Endothelial cell of umbilical vein (primary cell): ENCODE measurements around the gene ZNF10. TPM values are rescaled to one million over a fixed set of nuclear protein-coding genes. Genes with fewer than 3 reads are reported as not detected.

Experiments
- BruUV-seq: library from RNA; stranded (reverse); fragments of 400-500 nt; replicated peaks from 2 replicates; lab custom pipeline; 2021; lab: Mats Ljungman, UMichigan
- CTCF ChIA-PET: fragments of 300-600, 350-600 bp; sonication (Branson Sonifier 250); formaldehyde crosslinking; loops from one replicate; lab custom pipeline; 2021; ENCODE audit warnings: antibody characterized with exemption, inconsistent platforms; lab: Charles Lee
- POLR2A ChIA-PET: fragments of 300-600, 350-600 bp; sonication (Branson Sonifier 250); formaldehyde crosslinking; loops from one replicate; lab custom pipeline; 2021; ENCODE audit warnings: antibody characterized with exemption, inconsistent platforms; lab: Charles Lee
- DNase-seq: peaks from one replicate; pipeline ENCODE4 v3.0.0-alpha.2; 2011; ENCODE audit warnings: low read depth, low spot score
- FAIRE-seq: peaks from 2 replicates; lab custom pipeline; 2011; peaks lifted over from hg19 to GRCh38; lab: Jason Lieb, UNC
- H2AFZ ChIP-seq: 2 replicates; pipeline ENCODE4 v1.6.0; 2012; ENCODE audit warnings: low read depth, low read length, control low read depth, inconsistent platforms
- H3K27ac ChIP-seq: 2 replicates; pipeline ENCODE4 v1.5.1; 2011; ENCODE audit warnings: low read depth, mild to moderate bottlenecking, control low read depth, low read length, moderate library complexity; ENCODE audit not compliant: insufficient read depth
- H3K27me3 ChIP-seq, 2 experiments: 2 replicates each; pipeline versions ENCODE4 v1.6.0 to v1.6.1; 2011; ENCODE audit warnings: low read length in 2 of 2, mixed read lengths in 1 of 2; ENCODE audit not compliant: control insufficient read depth in 2 of 2, insufficient read depth in 2 of 2
- H3K36me3 ChIP-seq, 2 experiments: 2 replicates in 1 of 2; 3 replicates in 1 of 2; pipeline ENCODE4 v1.5.1; 2011; ENCODE audit warnings: low read length in 2 of 2, mild to moderate bottlenecking in 1 of 2, moderate library complexity in 1 of 2; ENCODE audit not compliant: control insufficient read depth in 2 of 2, insufficient read depth in 2 of 2; ENCODE audit errors: extremely low read depth in 1 of 2
- H3K4me1 ChIP-seq: 3 replicates; pipeline ENCODE4 v1.5.1; 2011; ENCODE audit warnings: mild to moderate bottlenecking, low read length; ENCODE audit not compliant: control insufficient read depth, insufficient read depth; ENCODE audit errors: extremely low read depth
- H3K4me2 ChIP-seq: 2 replicates; pipeline ENCODE4 v1.6.1; 2011; ENCODE audit warnings: low read length, control low read depth, mixed read lengths; ENCODE audit not compliant: insufficient read depth
- H3K4me3 ChIP-seq, 3 experiments: fragments of 200-600 bp in 1 of 3; sonication (generic), shearing (Covaris generic) in 1 of 3; replicated peaks in 1 of 3; 2 replicates each; pipeline ENCODE4 v1.5.1; 2011 to 2016; ENCODE audit warnings: control low read depth in 3 of 3, low read length in 3 of 3, mild to moderate bottlenecking in 2 of 3, inconsistent platforms in 1 of 3, low read depth in 1 of 3, moderate library complexity in 1 of 3; ENCODE audit not compliant: insufficient read depth in 1 of 3
- H3K79me2 ChIP-seq: 2 replicates; pipeline ENCODE4 v1.6.0; 2012; ENCODE audit warnings: low read length, inconsistent platforms; ENCODE audit not compliant: control insufficient read depth, insufficient read depth
- H3K9ac ChIP-seq: replicated peaks from 2 replicates; pipeline ENCODE3; 2011; ENCODE audit warnings: low read length, control low read depth; ENCODE audit not compliant: insufficient read depth; ENCODE audit errors: extremely low read depth
- H3K9me1 ChIP-seq: replicated peaks from 3 replicates; pipeline ENCODE4 v1.6.0; 2011; ENCODE audit warnings: mild to moderate bottlenecking, low read length; ENCODE audit not compliant: control insufficient read depth, insufficient read depth; ENCODE audit errors: extremely low read depth
- H3K9me3 ChIP-seq: replicated peaks from 2 replicates; pipeline ENCODE4 v1.5.1; 2012; ENCODE audit warnings: low read length, inconsistent platforms; ENCODE audit not compliant: control insufficient read depth, insufficient read depth
- H4K20me1 ChIP-seq: replicated peaks from 2 replicates; pipeline ENCODE3; 2011; ENCODE audit warnings: mild to moderate bottlenecking, low read length; ENCODE audit not compliant: control insufficient read depth, insufficient read depth; ENCODE audit errors: extremely low read depth
- EZH2 ChIP-seq: IDR thresholded peaks from 2 replicates; pipeline ENCODE4 v1.6.1; 2012; ENCODE audit warnings: borderline replicate concordance, low read depth, mild to moderate bottlenecking, moderate library complexity, low read length, inconsistent platforms; ENCODE audit not compliant: severe bottlenecking
- FOS ChIP-seq: IDR thresholded peaks from 2 replicates; pipeline ENCODE4 v1.6.1; 2011; ENCODE audit warnings: mild to moderate bottlenecking, low read length, moderate library complexity, borderline replicate concordance; ENCODE audit not compliant: insufficient read depth
- GATA2 ChIP-seq: IDR thresholded peaks from 2 replicates; pipeline ENCODE4 v1.7.0; 2011; ENCODE audit warnings: low read depth, mild to moderate bottlenecking, moderate library complexity, mixed read lengths, low read length; ENCODE audit not compliant: insufficient read length, insufficient read depth
- JUN ChIP-seq: IDR thresholded peaks from 2 replicates; pipeline ENCODE4 v1.6.1; 2011; ENCODE audit warnings: borderline replicate concordance, low read depth; ENCODE audit not compliant: insufficient read length, insufficient read depth
- MYC ChIP-seq: IDR thresholded peaks from one replicate; pipeline ENCODE4 v1.6.1; 2011; ENCODE audit warnings: mild to moderate bottlenecking, low read depth, low read length
- POLR2A ChIP-seq: IDR thresholded peaks from 2 replicates; pipeline ENCODE4 v1.6.1; 2012; ENCODE audit warnings: low read depth, mild to moderate bottlenecking, control low read depth, low read length
- POLR2AphosphoS5 ChIP-seq: IDR thresholded peaks from 2 replicates; pipeline ENCODE4 v1.6.1; 2012; ENCODE audit warnings: low read depth, mild to moderate bottlenecking, control low read depth, low read length, moderate library complexity; ENCODE audit not compliant: insufficient read depth
- dilution Hi-C: fragments of 300-500 bp; cut with MboI; formaldehyde crosslinking; loops from one replicate; pipeline ENCODE4 v1.15.0; 2019; ENCODE audit warnings: low sequenced_read_pairs; ENCODE audit not compliant: extremely low pct_ligation_motif_present
- intact Hi-C: fragments of 100-400 bp; cut with micrococcal nuclease; formaldehyde crosslinking; loops from one replicate; pipeline ENCODE4 v1.10.0; 2022
- polyA plus RNA-seq, 4 experiments: library from polyadenylated mRNA; depleted of rRNA in 3 of 4; stranded (reverse) in 3 of 4; unstranded in 1 of 4; fragments of >200 nt; gene quantifications; 2 replicates each; pipeline versions ENCODE4 v1.2.1 to v1.2.3, GENCODE V29; 2011 to 2012; ENCODE audit warnings: missing spikeins in 1 of 4
- total RNA-seq: library from RNA; stranded (reverse); gene quantifications from 2 replicates; pipeline ENCODE4 v1.2.3, GENCODE V29; 2021
- TF ChIP-seq, protein P1 (sequence below): IDR thresholded peaks from 2 replicates; pipeline ENCODE4 v1.6.1; 2011; ENCODE audit not compliant: insufficient read depth, insufficient read length
- TF ChIP-seq, protein P2 (sequence below), 2 donors: IDR thresholded peaks; 1 replicate in 1 of 2; 2 replicates in 1 of 2; pipeline ENCODE4 v1.5.1; 2011; ENCODE audit warnings: low read length in 2 of 2, mild to moderate bottlenecking in 2 of 2, moderate library complexity in 2 of 2, control low read depth in 1 of 2, inconsistent platforms in 1 of 2, low read depth in 1 of 2; ENCODE audit not compliant: insufficient read depth in 1 of 2; ENCODE audit errors: extremely low read depth in 1 of 2

ZNF10 gene
- total and polyA plus RNA-seq, 2 donors (not counting 3 experiments of a cell fraction or from before 2014, with no cell fraction given), result 3.7 to 5.8 TPM

DNA sequence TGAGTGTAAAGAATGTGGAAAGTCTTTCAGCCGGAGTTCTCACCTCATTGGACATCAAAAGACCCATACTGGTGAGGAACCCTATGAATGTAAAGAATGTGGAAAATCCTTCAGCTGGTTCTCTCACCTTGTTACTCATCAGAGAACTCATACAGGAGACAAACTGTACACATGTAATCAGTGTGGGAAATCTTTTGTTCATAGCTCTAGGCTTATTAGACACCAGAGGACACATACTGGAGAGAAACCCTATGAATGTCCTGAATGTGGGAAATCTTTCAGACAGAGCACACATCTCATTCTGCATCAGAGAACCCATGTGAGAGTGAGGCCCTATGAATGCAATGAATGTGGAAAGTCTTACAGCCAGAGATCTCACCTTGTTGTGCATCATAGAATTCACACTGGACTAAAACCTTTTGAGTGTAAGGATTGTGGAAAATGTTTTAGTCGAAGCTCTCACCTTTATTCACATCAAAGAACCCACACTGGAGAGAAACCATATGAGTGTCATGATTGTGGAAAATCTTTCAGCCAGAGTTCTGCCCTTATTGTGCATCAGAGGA is 25.8 kb downstream of the ZNF10 start:
- Histone ChIP-seq H3K9me3 (peaks cover 18% of the 10 kb centered on the region), H3K9me1 (no peaks in the 10 kb centered on the region), H3K79me2 (no peaks in the 10 kb centered on the region), H3K9ac (no peak overlapping the region), H3K4me2 (no peak overlapping the region), H3K4me1 (no peaks in the 10 kb centered on the region), H3K27ac (no peak overlapping the region), H3K27me3 (no peaks in the 10 kb centered on the region), H3K36me3 (peaks cover 3 to 15% of the 10 kb centered on the region in 2 experiments), H4K20me1 (no peaks in the 10 kb centered on the region), H3K4me3 (no peak overlapping the region), H2AFZ (no peak overlapping the region)
- CTCF ChIA-PET, result no interaction called here
- TF ChIP-seq, protein P1, sequence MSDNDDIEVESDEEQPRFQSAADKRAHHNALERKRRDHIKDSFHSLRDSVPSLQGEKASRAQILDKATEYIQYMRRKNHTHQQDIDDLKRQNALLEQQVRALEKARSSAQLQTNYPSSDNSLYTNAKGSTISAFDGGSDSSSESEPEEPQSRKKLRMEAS, result no peak
- TF ChIP-seq POLR2AphosphoS5, result no peak
- TF ChIP-seq, protein P2, sequence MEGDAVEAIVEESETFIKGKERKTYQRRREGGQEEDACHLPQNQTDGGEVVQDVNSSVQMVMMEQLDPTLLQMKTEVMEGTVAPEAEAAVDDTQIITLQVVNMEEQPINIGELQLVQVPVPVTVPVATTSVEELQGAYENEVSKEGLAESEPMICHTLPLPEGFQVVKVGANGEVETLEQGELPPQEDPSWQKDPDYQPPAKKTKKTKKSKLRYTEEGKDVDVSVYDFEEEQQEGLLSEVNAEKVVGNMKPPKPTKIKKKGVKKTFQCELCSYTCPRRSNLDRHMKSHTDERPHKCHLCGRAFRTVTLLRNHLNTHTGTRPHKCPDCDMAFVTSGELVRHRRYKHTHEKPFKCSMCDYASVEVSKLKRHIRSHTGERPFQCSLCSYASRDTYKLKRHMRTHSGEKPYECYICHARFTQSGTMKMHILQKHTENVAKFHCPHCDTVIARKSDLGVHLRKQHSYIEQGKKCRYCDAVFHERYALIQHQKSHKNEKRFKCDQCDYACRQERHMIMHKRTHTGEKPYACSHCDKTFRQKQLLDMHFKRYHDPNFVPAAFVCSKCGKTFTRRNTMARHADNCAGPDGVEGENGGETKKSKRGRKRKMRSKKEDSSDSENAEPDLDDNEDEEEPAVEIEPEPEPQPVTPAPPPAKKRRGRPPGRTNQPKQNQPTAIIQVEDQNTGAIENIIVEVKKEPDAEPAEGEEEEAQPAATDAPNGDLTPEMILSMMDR (IDR thresholded peaks at IDR 0.05; ENCODE audit: extremely low read depth in 1 of 2, insufficient read depth in 1 of 2, low read depth in 1 of 2, low read length in 2 of 2), result no peak
- no peak for TF ChIP-seq POLR2A
- TF ChIP-seq JUN, result no peak
- no peak for TF ChIP-seq EZH2
- TF ChIP-seq MYC, result no peak
- TF ChIP-seq FOS, result no peak
- no peak for TF ChIP-seq GATA2
- FAIRE-seq (no peak), DNase-seq (no peak)
- POLR2A ChIA-PET, result no interaction called here
- intact Hi-C loops (no loop called here), dilution Hi-C loops (no loop called here)
- BruUV-seq, result no TSS peak
